ENCODE data around the gene ACSL6.

ACSL6 gene

GRCh38 chr5:131992370-131992769 is 19.1 kb downstream of the ACSL6 start:
- Histone ChIP-seq H3K9ac (ENCODE audit: low read depth in 1 of 2, low read length in 2 of 2) (no peak overlapping the region), H3K4me1 (ENCODE audit: control insufficient read depth in 1 of 2, insufficient read depth in 2 of 2, low read length in 2 of 2) (peaks cover 38 to 40% of the 10 kb centered on the region in 2 donors), H3K36me3 (ENCODE audit: control insufficient read depth in 1 of 2, insufficient read depth in 2 of 2, low read length in 2 of 2) (no peaks in the 10 kb centered on the region), H3K27ac (ENCODE audit: low read depth, low read length) (no peak overlapping the region), H3K27me3 (ENCODE audit: control insufficient read depth in 1 of 2, insufficient read depth in 2 of 2, low read length in 2 of 2) (no peaks in the 10 kb centered on the region), H3K4me3 (ENCODE audit: low read depth in 1 of 2, low read length in 2 of 2) (no peak overlapping the region), H3K9me3 (ENCODE audit: control insufficient read depth in 1 of 2, low read length in 2 of 2) (no peaks in the 10 kb centered on the region)

DNA sequence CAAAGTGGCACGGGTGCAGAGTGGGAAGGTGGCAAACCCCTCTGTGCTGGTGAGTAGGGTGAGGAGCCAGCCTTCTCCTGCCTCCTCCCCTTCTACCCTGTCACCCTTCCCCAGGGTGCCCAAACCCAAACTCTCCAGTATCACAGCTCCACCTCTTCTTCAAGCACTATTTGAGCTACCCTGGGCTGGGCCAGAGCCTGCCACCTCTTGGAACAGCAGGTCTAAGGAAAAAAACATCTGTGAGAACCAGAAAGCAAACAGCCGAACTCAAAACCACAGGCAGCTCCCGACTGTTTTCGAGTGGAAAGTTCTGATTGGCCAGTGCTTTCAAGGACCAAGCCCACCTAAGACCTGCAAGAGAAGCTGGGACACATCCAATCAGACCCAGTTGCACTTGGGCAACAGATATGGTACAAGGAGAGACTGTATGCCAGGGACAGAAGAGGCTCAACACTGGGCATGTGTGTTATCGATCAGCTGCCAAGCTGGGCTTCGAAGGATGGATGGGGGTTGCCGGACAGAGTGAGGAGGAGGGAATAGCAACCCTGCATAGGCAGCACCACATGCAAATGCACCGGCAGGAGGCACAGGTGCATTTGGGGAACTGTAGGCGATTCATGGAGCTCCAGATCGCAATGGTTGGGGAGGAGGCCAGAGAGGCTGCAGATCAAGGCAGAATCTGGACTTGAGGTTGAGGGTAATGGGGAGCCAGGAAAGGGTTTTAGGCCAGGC is 19.7 kb downstream of the ACSL6 start:
- peaks cover 32 to 34% of the 10 kb centered on the region in 2 donors for H3K4me1 ChIP-seq (ENCODE audit: control insufficient read depth in 1 of 2, insufficient read depth in 2 of 2, low read length in 2 of 2)
- no peak overlapping the region for H3K27ac ChIP-seq (ENCODE audit: low read depth, low read length)
- H3K9ac ChIP-seq (ENCODE audit: low read depth in 1 of 2, low read length in 2 of 2) = no peak overlapping the region
- H3K9me3 ChIP-seq (ENCODE audit: control insufficient read depth in 1 of 2, low read length in 2 of 2) = no peaks in the 10 kb centered on the region
- no peaks in the 10 kb centered on the region for H3K36me3 ChIP-seq (ENCODE audit: control insufficient read depth in 1 of 2, insufficient read depth in 2 of 2, low read length in 2 of 2)
- H3K27me3 ChIP-seq (ENCODE audit: control insufficient read depth in 1 of 2, insufficient read depth in 2 of 2, low read length in 2 of 2) = no peaks in the 10 kb centered on the region
- H3K4me3 ChIP-seq (ENCODE audit: low read depth in 1 of 2, low read length in 2 of 2) = no peak overlapping the region

DNA sequence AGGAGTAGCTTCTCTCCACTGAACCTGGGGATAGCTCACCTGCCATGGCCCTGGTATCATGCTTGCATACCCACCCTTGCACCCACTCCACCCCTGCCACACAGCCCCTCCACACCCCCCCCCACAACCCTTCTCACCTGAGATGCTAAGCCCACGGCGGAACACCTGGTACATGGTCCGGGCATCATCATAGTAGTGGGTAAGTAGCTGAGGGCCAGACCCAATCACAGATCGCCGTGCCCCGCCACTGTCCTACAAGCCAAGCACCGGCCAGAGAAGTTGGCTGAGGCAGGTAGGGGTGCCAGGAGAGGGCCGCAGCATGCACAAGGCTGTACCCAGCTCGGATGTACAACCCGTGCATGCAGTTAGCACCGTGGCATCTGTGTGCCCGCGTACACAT is 20.7 kb downstream of the ACSL6 start:
- no peaks in the 10 kb centered on the region for H3K9me3 ChIP-seq (ENCODE audit: control insufficient read depth in 1 of 2, low read length in 2 of 2)
- peaks cover 22 to 23% of the 10 kb centered on the region in 2 donors for H3K4me1 ChIP-seq (ENCODE audit: control insufficient read depth in 1 of 2, insufficient read depth in 2 of 2, low read length in 2 of 2)
- H3K36me3 ChIP-seq (ENCODE audit: control insufficient read depth in 1 of 2, insufficient read depth in 2 of 2, low read length in 2 of 2) = no peaks in the 10 kb centered on the region
- H3K9ac ChIP-seq (ENCODE audit: low read depth in 1 of 2, low read length in 2 of 2) = no peak overlapping the region
- no peak overlapping the region for H3K27ac ChIP-seq (ENCODE audit: low read depth, low read length)
- H3K4me3 ChIP-seq (ENCODE audit: low read depth in 1 of 2, low read length in 2 of 2) = no peak overlapping the region
- H3K27me3 ChIP-seq (ENCODE audit: control insufficient read depth in 1 of 2, insufficient read depth in 2 of 2, low read length in 2 of 2) = no peaks in the 10 kb centered on the region

- Histone ChIP-seq H3K9ac (ENCODE audit: low read depth in 1 of 2, low read length in 2 of 2) (no peak overlapping the region), H3K4me1 (ENCODE audit: control insufficient read depth in 1 of 2, insufficient read depth in 2 of 2, low read length in 2 of 2) (peaks cover 2 to 3% of the 10 kb centered on the region in 2 donors), H3K36me3 (ENCODE audit: control insufficient read depth in 1 of 2, insufficient read depth in 2 of 2, low read length in 2 of 2) (no peaks in the 10 kb centered on the region), H3K9me3 (ENCODE audit: control insufficient read depth in 1 of 2, low read length in 2 of 2) (no peaks in the 10 kb centered on the region), H3K27me3 (ENCODE audit: control insufficient read depth in 1 of 2, insufficient read depth in 2 of 2, low read length in 2 of 2) (no peaks in the 10 kb centered on the region), H3K4me3 (ENCODE audit: low read depth in 1 of 2, low read length in 2 of 2) (no peak overlapping the region), H3K27ac (ENCODE audit: low read depth, low read length) (no peak overlapping the region)
Measured at GRCh38 chr5:131988601-131989000, 22.9 kb downstream of the ACSL6 start.

- Histone ChIP-seq H3K4me3 (ENCODE audit: low read depth in 1 of 2, low read length in 2 of 2) (no peak overlapping the region), H3K27ac (ENCODE audit: low read depth, low read length) (no peak overlapping the region), H3K36me3 (ENCODE audit: control insufficient read depth in 1 of 2, insufficient read depth in 2 of 2, low read length in 2 of 2) (no peaks in the 10 kb centered on the region), H3K9ac (ENCODE audit: low read depth in 1 of 2, low read length in 2 of 2) (no peak overlapping the region), H3K9me3 (ENCODE audit: control insufficient read depth in 1 of 2, low read length in 2 of 2) (no peaks in the 10 kb centered on the region), H3K27me3 (ENCODE audit: control insufficient read depth in 1 of 2, insufficient read depth in 2 of 2, low read length in 2 of 2) (no peaks in the 10 kb centered on the region), H3K4me1 (ENCODE audit: control insufficient read depth in 1 of 2, insufficient read depth in 2 of 2, low read length in 2 of 2) (no peaks in the 10 kb centered on the region)
Measured at GRCh38 chr5:131987251-131987650, 24.2 kb downstream of the ACSL6 start.

- no peaks in the 10 kb centered on the region for H3K4me1 ChIP-seq (ENCODE audit: control insufficient read depth in 1 of 2, insufficient read depth in 2 of 2, low read length in 2 of 2)
- no peak overlapping the region for H3K4me3 ChIP-seq (ENCODE audit: low read depth in 1 of 2, low read length in 2 of 2)
- no peaks in the 10 kb centered on the region for H3K36me3 ChIP-seq (ENCODE audit: control insufficient read depth in 1 of 2, insufficient read depth in 2 of 2, low read length in 2 of 2)
- no peak overlapping the region for H3K9ac ChIP-seq (ENCODE audit: low read depth in 1 of 2, low read length in 2 of 2)
- no peaks in the 10 kb centered on the region for H3K9me3 ChIP-seq (ENCODE audit: control insufficient read depth in 1 of 2, low read length in 2 of 2)
- H3K27me3 ChIP-seq (ENCODE audit: control insufficient read depth in 1 of 2, insufficient read depth in 2 of 2, low read length in 2 of 2) = no peaks in the 10 kb centered on the region
- no peak overlapping the region for H3K27ac ChIP-seq (ENCODE audit: low read depth, low read length)
Measured at GRCh38 chr5:131986161-131986912, 25.1 kb downstream of the ACSL6 start.

DNA sequence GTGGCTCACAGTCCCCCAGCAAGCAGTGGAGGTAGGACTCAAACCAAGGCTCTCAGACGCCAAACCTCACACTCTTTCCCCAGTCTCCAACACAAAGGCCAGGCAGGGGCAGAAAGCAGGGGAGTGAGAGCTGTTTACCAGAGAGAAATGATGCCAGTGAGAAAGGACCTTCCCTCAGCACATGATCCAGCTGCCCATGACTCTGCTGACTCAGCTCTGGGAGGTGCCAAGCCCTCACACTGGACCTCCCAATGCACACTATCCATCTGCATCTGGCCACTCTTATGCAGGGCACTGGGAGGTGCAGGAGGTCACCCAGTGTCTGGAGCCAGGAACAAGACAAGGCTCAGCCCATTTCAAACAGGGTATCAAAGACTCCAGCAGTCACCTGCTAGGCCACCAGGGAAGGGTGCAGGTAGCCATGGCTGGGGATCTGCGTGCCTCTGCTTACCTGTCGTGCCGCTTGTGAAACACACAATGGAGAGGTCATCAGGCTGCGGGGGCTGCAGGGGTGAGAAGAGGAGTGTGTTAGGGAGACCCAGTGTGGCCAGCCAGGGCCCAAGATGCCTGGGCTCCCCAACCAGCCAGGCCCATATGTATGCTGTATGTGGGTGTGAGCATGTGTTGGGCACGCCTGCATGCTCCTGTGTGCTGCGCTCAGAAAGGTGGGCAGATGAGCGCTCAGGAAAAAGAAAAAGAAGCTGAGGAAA is 26.3 kb downstream of the ACSL6 start:
- Histone ChIP-seq H3K27me3 (ENCODE audit: control insufficient read depth in 1 of 2, insufficient read depth in 2 of 2, low read length in 2 of 2) (no peaks in the 10 kb centered on the region), H3K4me1 (ENCODE audit: control insufficient read depth in 1 of 2, insufficient read depth in 2 of 2, low read length in 2 of 2) (no peaks in the 10 kb centered on the region), H3K27ac (ENCODE audit: low read depth, low read length) (no peak overlapping the region), H3K9ac (ENCODE audit: low read depth in 1 of 2, low read length in 2 of 2) (no peak overlapping the region), H3K4me3 (ENCODE audit: low read depth in 1 of 2, low read length in 2 of 2) (no peak overlapping the region), H3K9me3 (ENCODE audit: control insufficient read depth in 1 of 2, low read length in 2 of 2) (no peaks in the 10 kb centered on the region), H3K36me3 (ENCODE audit: control insufficient read depth in 1 of 2, insufficient read depth in 2 of 2, low read length in 2 of 2) (no peaks in the 10 kb centered on the region)

GRCh38 chr5:131983244-131983771 is 28.1 kb downstream of the ACSL6 start:
- no peaks in the 10 kb centered on the region for H3K36me3 ChIP-seq (ENCODE audit: control insufficient read depth in 1 of 2, insufficient read depth in 2 of 2, low read length in 2 of 2)
- H3K4me1 ChIP-seq (ENCODE audit: control insufficient read depth in 1 of 2, insufficient read depth in 2 of 2, low read length in 2 of 2) = no peaks in the 10 kb centered on the region
- H3K27me3 ChIP-seq (ENCODE audit: control insufficient read depth in 1 of 2, insufficient read depth in 2 of 2, low read length in 2 of 2) = no peaks in the 10 kb centered on the region
- no peak overlapping the region for H3K4me3 ChIP-seq (ENCODE audit: low read depth in 1 of 2, low read length in 2 of 2)
- no peaks in the 10 kb centered on the region for H3K9me3 ChIP-seq (ENCODE audit: control insufficient read depth in 1 of 2, low read length in 2 of 2)
- no peak overlapping the region for H3K27ac ChIP-seq (ENCODE audit: low read depth, low read length)
- H3K9ac ChIP-seq (ENCODE audit: low read depth in 1 of 2, low read length in 2 of 2) = no peak overlapping the region

GRCh38 chr5:131981516-131981915 is 29.9 kb downstream of the ACSL6 start:
- no peaks in the 10 kb centered on the region for H3K36me3 ChIP-seq (ENCODE audit: control insufficient read depth in 1 of 2, insufficient read depth in 2 of 2, low read length in 2 of 2)
- no peak overlapping the region for H3K4me3 ChIP-seq (ENCODE audit: low read depth in 1 of 2, low read length in 2 of 2)
- no peak overlapping the region for H3K9ac ChIP-seq (ENCODE audit: low read depth in 1 of 2, low read length in 2 of 2)
- H3K4me1 ChIP-seq (ENCODE audit: control insufficient read depth in 1 of 2, insufficient read depth in 2 of 2, low read length in 2 of 2) = no peaks in the 10 kb centered on the region
- H3K9me3 ChIP-seq (ENCODE audit: control insufficient read depth in 1 of 2, low read length in 2 of 2) = no peaks in the 10 kb centered on the region
- no peak overlapping the region for H3K27ac ChIP-seq (ENCODE audit: low read depth, low read length)
- no peaks in the 10 kb centered on the region for H3K27me3 ChIP-seq (ENCODE audit: control insufficient read depth in 1 of 2, insufficient read depth in 2 of 2, low read length in 2 of 2)

GRCh38 chr5:131980696-131981095 is 30.8 kb downstream of the ACSL6 start:
- H3K27me3 ChIP-seq (ENCODE audit: control insufficient read depth in 1 of 2, insufficient read depth in 2 of 2, low read length in 2 of 2) = no peaks in the 10 kb centered on the region
- H3K9me3 ChIP-seq (ENCODE audit: control insufficient read depth in 1 of 2, low read length in 2 of 2) = no peaks in the 10 kb centered on the region
- no peak overlapping the region for H3K4me3 ChIP-seq (ENCODE audit: low read depth in 1 of 2, low read length in 2 of 2)
- no peaks in the 10 kb centered on the region for H3K36me3 ChIP-seq (ENCODE audit: control insufficient read depth in 1 of 2, insufficient read depth in 2 of 2, low read length in 2 of 2)
- no peak overlapping the region for H3K27ac ChIP-seq (ENCODE audit: low read depth, low read length)
- H3K4me1 ChIP-seq (ENCODE audit: control insufficient read depth in 1 of 2, insufficient read depth in 2 of 2, low read length in 2 of 2) = no peaks in the 10 kb centered on the region
- H3K9ac ChIP-seq (ENCODE audit: low read depth in 1 of 2, low read length in 2 of 2) = no peak overlapping the region

All from duodenal mucosa (tissue), 2 donors.